ENCODE data around the gene CRHR1.
"Not testable (repeated sequence)": the region's sequence is repeated elsewhere in the genome, so short reads cannot be mapped to it uniquely, and the experiment has no call there.

GRCh38 chr17:45744826-45745225 lies 39.3 kb upstream of the CRHR1 start:
- TF ChIP-seq POLR2A (IDR thresholded peaks at IDR 0.05; ENCODE audit: low read depth, low read length); CTCF (conservative IDR thresholded peaks at IDR 0.05; ENCODE audit: low read depth, low read length); SMC3 (IDR thresholded peaks at IDR 0.05; ENCODE audit: low read depth, low read length); CHD1 (IDR thresholded peaks at IDR 0.05; ENCODE audit: low read depth, low read length); BHLHE40 (IDR thresholded peaks at IDR 0.05; ENCODE audit: low read depth, low read length); NFE2L2 (IDR thresholded peaks at IDR 0.05; ENCODE audit: low read depth, low read length); USF2 (IDR thresholded peaks at IDR 0.05; ENCODE audit: low read depth, low read length): not testable (repeated sequence)
